GM06990 (cell line): ENCODE data around the gene KLHL22.

Experiments used
- DNase-seq: peaks from one replicate; pipeline ENCODE4 v3.0.0-alpha.2; 2011; ENCODE audit not compliant: insufficient read length; ENCODE audit errors: extremely low read depth
- H3K27me3 ChIP-seq: replicated peaks from 2 replicates; pipeline ENCODE4 v1.6.0; 2011; ENCODE audit warnings: low read length; ENCODE audit not compliant: control insufficient read depth, insufficient read depth
- H3K36me3 ChIP-seq: 2 replicates; pipeline ENCODE4 v1.5.1; 2011; ENCODE audit warnings: low read length; ENCODE audit not compliant: control insufficient read depth, insufficient read depth
- H3K4me3 ChIP-seq: replicated peaks from 2 replicates; pipeline ENCODE4 v1.5.1; 2011; ENCODE audit warnings: low read depth, mild to moderate bottlenecking, control low read depth, low read length
- CTCF ChIP-seq: IDR thresholded peaks from 2 replicates; pipeline ENCODE4 v1.5.1; 2011; ENCODE audit warnings: low read length, control low read depth, mild to moderate bottlenecking, inconsistent platforms; ENCODE audit not compliant: insufficient read depth, poor library complexity, severe bottlenecking

KLHL22 gene

DNA sequence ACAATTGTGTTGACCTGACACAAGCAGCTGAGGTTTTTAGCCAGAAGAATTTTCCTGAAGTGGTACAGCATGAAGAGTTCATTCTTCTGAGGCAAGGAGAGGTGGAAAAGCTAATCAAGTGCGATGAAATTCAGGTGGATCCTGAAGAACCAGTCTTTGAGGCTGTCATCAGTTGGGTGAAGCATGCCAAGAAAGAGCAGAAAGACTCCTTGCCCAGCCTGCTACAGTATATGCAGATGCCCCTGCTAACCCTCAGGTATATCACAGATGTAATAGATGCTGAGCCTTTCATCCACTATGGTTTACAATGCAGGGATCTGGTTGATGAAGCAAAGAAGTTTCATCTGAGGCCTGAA is 45.1 kb downstream of the KLHL22 start:
- DNase-seq, result no peak
- Histone ChIP-seq H3K36me3 (peaks cover 3% of the 10 kb centered on the region), H3K4me3 (no peak overlapping the region), H3K27me3 (no peaks in the 10 kb centered on the region)
- TF ChIP-seq CTCF, result no peak

- Histone ChIP-seq H3K4me3 (no peak overlapping the region), H3K36me3 (no peaks in the 10 kb centered on the region; the same call in 1 of the 2 replicates), H3K27me3 (no peaks in the 10 kb centered on the region)
- TF ChIP-seq CTCF, result no peak
- no peak for DNase-seq
These were observed 45.6 kb downstream of the KLHL22 start for GRCh38 chr22:20449819-20450550.

GRCh38 chr22:20448630-20449029 is 47.0 kb downstream of the KLHL22 start:
- TF ChIP-seq CTCF, result no peak
- Histone ChIP-seq H3K36me3 (no peaks in the 10 kb centered on the region; the same call in none of the 2 replicates), H3K4me3 (no peak overlapping the region), H3K27me3 (no peaks in the 10 kb centered on the region)
- DNase-seq, result no peak

- peaks cover 7% of the 10 kb centered on the region for H3K36me3 ChIP-seq
- TF ChIP-seq CTCF, result no peak
- DNase-seq, result no peak
- no peak overlapping the region for H3K4me3 ChIP-seq
- H3K27me3 ChIP-seq, result no peaks in the 10 kb centered on the region
These were observed 49.1 kb downstream of the KLHL22 start for GRCh38 chr22:20446383-20446970.

DNA sequence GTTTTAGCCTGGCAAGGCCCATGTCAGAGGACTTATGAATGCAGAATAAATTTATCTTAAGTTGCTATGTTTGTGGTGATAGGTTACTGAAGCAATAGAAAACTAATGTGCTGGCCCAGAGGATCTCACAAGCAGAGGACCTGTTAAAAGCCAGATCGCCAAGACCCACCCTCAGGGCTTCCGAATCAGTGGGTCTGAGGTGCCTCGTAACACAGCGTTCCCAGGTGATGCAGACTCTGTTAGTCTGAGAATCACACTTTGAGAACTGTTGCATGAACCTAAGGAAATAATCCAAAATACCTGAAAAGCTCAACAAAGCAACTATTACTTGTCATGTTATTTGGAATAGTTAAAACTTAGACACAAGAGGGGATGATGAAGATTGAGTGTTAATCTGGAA is 51.3 kb downstream of the KLHL22 start:
- no peak for DNase-seq
- no peak overlapping the region for H3K4me3 ChIP-seq
- no peak for TF ChIP-seq CTCF
- H3K36me3 ChIP-seq, result peaks cover 10% of the 10 kb centered on the region
- H3K27me3 ChIP-seq, result no peaks in the 10 kb centered on the region
